Body of pancreas (tissue), 4 donors: ENCODE measurements around the gene ABCA13.

ENCODE experiments used
- POLR2A ChIP-seq, 3 donors: fragments of 450-650 bp; IDR thresholded peaks; one replicate each; pipeline ENCODE4 v1.6.1; 2016; ENCODE audit warnings: antibody characterized with exemption in 3 of 3, mild to moderate bottlenecking in 2 of 3
- TF ChIP-seq, protein P1 (sequence below), 7 experiments: fragments of 450-650 bp in 4 of 7; fragments of 200-600 bp in 3 of 7; sonication (generic) in 3 of 7; IDR thresholded peaks; one replicate each; pipeline ENCODE4 v1.5.1; 2016 to 2019; ENCODE audit warnings: antibody characterized with exemption in 7 of 7

DNA sequence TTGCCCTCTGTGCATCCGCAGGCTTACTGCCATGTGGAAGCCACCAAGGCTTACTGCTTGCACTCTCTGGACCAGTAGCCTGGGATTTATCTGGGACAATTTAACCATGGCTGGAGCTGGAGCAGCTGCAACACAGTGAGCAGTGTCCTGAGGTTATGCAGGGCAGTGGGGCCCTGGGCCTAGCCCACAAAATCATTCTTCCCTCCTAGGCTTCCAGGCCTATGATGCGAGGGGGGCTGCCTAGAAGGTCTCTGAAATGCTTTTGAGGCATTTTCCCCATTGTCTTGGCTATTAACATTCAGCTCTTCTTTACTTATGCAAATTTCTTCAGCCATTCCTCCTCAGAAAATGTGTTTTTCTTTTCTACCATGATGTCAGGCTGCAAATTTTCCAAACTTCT, 439.4 kb downstream of the ABCA13 start:
- TF ChIP-seq, protein P1, sequence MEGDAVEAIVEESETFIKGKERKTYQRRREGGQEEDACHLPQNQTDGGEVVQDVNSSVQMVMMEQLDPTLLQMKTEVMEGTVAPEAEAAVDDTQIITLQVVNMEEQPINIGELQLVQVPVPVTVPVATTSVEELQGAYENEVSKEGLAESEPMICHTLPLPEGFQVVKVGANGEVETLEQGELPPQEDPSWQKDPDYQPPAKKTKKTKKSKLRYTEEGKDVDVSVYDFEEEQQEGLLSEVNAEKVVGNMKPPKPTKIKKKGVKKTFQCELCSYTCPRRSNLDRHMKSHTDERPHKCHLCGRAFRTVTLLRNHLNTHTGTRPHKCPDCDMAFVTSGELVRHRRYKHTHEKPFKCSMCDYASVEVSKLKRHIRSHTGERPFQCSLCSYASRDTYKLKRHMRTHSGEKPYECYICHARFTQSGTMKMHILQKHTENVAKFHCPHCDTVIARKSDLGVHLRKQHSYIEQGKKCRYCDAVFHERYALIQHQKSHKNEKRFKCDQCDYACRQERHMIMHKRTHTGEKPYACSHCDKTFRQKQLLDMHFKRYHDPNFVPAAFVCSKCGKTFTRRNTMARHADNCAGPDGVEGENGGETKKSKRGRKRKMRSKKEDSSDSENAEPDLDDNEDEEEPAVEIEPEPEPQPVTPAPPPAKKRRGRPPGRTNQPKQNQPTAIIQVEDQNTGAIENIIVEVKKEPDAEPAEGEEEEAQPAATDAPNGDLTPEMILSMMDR (IDR thresholded peaks at IDR 0.05): no peak
- TF ChIP-seq POLR2A (IDR thresholded peaks at IDR 0.05): no peak
